Glutamatergic neuron (in vitro differentiated cells): ENCODE data around the gene SYMPK. TPM values are rescaled to one million over a fixed set of nuclear protein-coding genes. Genes with fewer than 3 reads are reported as not detected.
A peak's percentile ranks its signal among the peaks of the same experiment; 100 is the strongest.

ENCODE experiments used
- DNase-seq: peaks from one replicate; pipeline ENCODE4 v3.0.0; 2022
- H3K27ac Mint-ChIP-seq: one replicate; pipeline ENCODE4 v1.8.0; 2020; ENCODE audit warnings: mild to moderate bottlenecking, mixed read lengths, inconsistent platforms; ENCODE audit not compliant: unreplicated experiment
- H3K27me3 Mint-ChIP-seq: one replicate; pipeline ENCODE4 v1.8.0; 2020; ENCODE audit warnings: mild to moderate bottlenecking, moderate library complexity, mixed read lengths, inconsistent platforms; ENCODE audit not compliant: unreplicated experiment
- H3K36me3 Mint-ChIP-seq: one replicate; pipeline ENCODE4 v1.8.0; 2020; ENCODE audit warnings: mild to moderate bottlenecking, mixed read lengths, inconsistent platforms; ENCODE audit not compliant: unreplicated experiment
- H3K4me1 Mint-ChIP-seq: one replicate; pipeline ENCODE4 v1.8.0; 2020; ENCODE audit warnings: mild to moderate bottlenecking, low read depth, mixed read lengths, inconsistent platforms; ENCODE audit not compliant: unreplicated experiment
- H3K4me3 Mint-ChIP-seq: one replicate; pipeline ENCODE4 v1.8.0; 2020; ENCODE audit warnings: mild to moderate bottlenecking, mixed read lengths, inconsistent platforms; ENCODE audit not compliant: unreplicated experiment
- H3K9me3 Mint-ChIP-seq: one replicate; pipeline ENCODE4 v1.8.0; 2020; ENCODE audit warnings: mild to moderate bottlenecking, moderate library complexity, mixed read lengths, inconsistent platforms; ENCODE audit not compliant: unreplicated experiment
- CTCF ChIP-seq: fragments of 200-600 bp; sonication (generic); IDR thresholded peaks from one replicate; pipeline ENCODE4 v1.5.0; 2021; ENCODE audit not compliant: partially characterized antibody, unreplicated experiment
- total RNA-seq: library from RNA; stranded (reverse); fragmentation: NEBNext Ultra II Directional; extraction: Animal tissue kit (Norgen Biotek cat#: 25700); gene quantifications from one replicate; pipeline ENCODE4 v1.2.1, GENCODE V29; 2021; ENCODE audit not compliant: unreplicated experiment

Gene SYMPK
- total RNA-seq, 1 donor from 2014 or later: 78.1 TPM

- Mint-ChIP-seq H3K36me3 (no peaks in the 10 kb centered on the region), H3K27me3 (peaks cover 12% of the 10 kb centered on the region), H3K4me3 (no peak overlapping the region), H3K9me3 (peaks cover 5% of the 10 kb centered on the region), H3K4me1 (peaks cover 6% of the 10 kb centered on the region), H3K27ac (no peak overlapping the region)
- TF ChIP-seq CTCF: no peak
- no peak for DNase-seq
Measured at GRCh38 chr19:45777395-45777961, 85.5 kb downstream of the SYMPK start.

GRCh38 chr19:45774765-45775164, 88.2 kb downstream of the SYMPK start:
- Mint-ChIP-seq H3K9me3 (peaks cover 16% of the 10 kb centered on the region), H3K27ac (no peak overlapping the region), H3K36me3 (no peaks in the 10 kb centered on the region), H3K4me1 (peaks cover 5% of the 10 kb centered on the region), H3K27me3 (peaks cover 19% of the 10 kb centered on the region), H3K4me3 (no peak overlapping the region)
- no peak for TF ChIP-seq CTCF
- DNase-seq: no peak

- Mint-ChIP-seq H3K4me1 (peaks cover 2% of the 10 kb centered on the region), H3K4me3 (no peak overlapping the region)
Measured at GRCh38 chr19:45773384-45773783, 89.6 kb downstream of the SYMPK start.

GRCh38 chr19:45772912-45773311, 90.0 kb downstream of the SYMPK start:
- Mint-ChIP-seq H3K4me3 (no peak overlapping the region), H3K27me3 (peaks cover 22% of the 10 kb centered on the region), H3K36me3 (no peaks in the 10 kb centered on the region), H3K27ac (no peak overlapping the region), H3K9me3 (peaks cover 18% of the 10 kb centered on the region), H3K4me1 (peaks cover 2% of the 10 kb centered on the region)
- TF ChIP-seq CTCF: no peak
- DNase-seq: no peak

More at GRCh38 chr19:45773384-45773783, 89.6 kb downstream of the SYMPK start:
- Mint-ChIP-seq H3K9me3 (peaks cover 18% of the 10 kb centered on the region), H3K27ac (no peak overlapping the region), H3K27me3 (peaks cover 22% of the 10 kb centered on the region), H3K36me3 (no peaks in the 10 kb centered on the region)
- DNase-seq: no peak
- TF ChIP-seq CTCF: no peak

GRCh38 chr19:45772130-45772840, 90.7 kb downstream of the SYMPK start:
- Mint-ChIP-seq H3K27ac (peak overlapping the region; percentile 29), H3K9me3 (peaks cover 18% of the 10 kb centered on the region), H3K4me1 (peaks cover 2% of the 10 kb centered on the region), H3K4me3 (peak overlapping the region; percentile 39), H3K27me3 (peaks cover 22% of the 10 kb centered on the region), H3K36me3 (no peaks in the 10 kb centered on the region)
- no peak for DNase-seq
- TF ChIP-seq CTCF: no peak
